GM23248 (cell line): ENCODE measurements around the gene EHBP1. TPM values are rescaled to one million over a fixed set of nuclear protein-coding genes. Genes with fewer than 3 reads are reported as not detected.

Experiments used
- DNase-seq: peaks from one replicate; pipeline ENCODE4 v3.0.0-alpha.2; 2015
- H2AFZ ChIP-seq: fragments of 200-600 bp; sonication (generic); 2 replicates; pipeline ENCODE4 v1.6.1; 2016; ENCODE audit warnings: antibody characterized with exemption
- H3F3A ChIP-seq: fragments of 200-600 bp; sonication (generic); 2 replicates; pipeline ENCODE4 v1.6.1; 2016; ENCODE audit warnings: mild to moderate bottlenecking, antibody characterized with exemption, mixed run types; ENCODE audit not compliant: insufficient read depth
- H3K27ac ChIP-seq: fragments of 200-600 bp; sonication (generic); 2 replicates; pipeline ENCODE4 v1.5.1; 2016; ENCODE audit warnings: mild to moderate bottlenecking
- H3K27me3 ChIP-seq: fragments of 200-600 bp; sonication (generic); replicated peaks from 2 replicates; pipeline ENCODE4 v1.6.1; 2016; ENCODE audit warnings: mild to moderate bottlenecking; ENCODE audit not compliant: insufficient read depth
- H3K36me3 ChIP-seq: fragments of 200-600 bp; sonication (generic); 2 replicates; pipeline ENCODE4 v1.6.1; 2016; ENCODE audit warnings: low read depth, mild to moderate bottlenecking
- H3K4me1 ChIP-seq: fragments of 200-600 bp; sonication (generic); 2 replicates; pipeline ENCODE4 v1.6.1; 2016; ENCODE audit warnings: mild to moderate bottlenecking; ENCODE audit not compliant: insufficient read depth
- H3K4me2 ChIP-seq: fragments of 200-600 bp; sonication (generic); one replicate; pipeline ENCODE4 v1.6.1; 2016; ENCODE audit warnings: mild to moderate bottlenecking; ENCODE audit not compliant: unreplicated experiment
- H3K4me3 ChIP-seq: fragments of 200-600 bp; sonication (generic); 2 replicates; pipeline ENCODE4 v1.5.1; 2016; ENCODE audit warnings: mild to moderate bottlenecking
- H3K79me2 ChIP-seq: fragments of 200-600 bp; sonication (generic); 2 replicates; pipeline ENCODE4 v1.6.1; 2016; ENCODE audit warnings: mild to moderate bottlenecking; ENCODE audit not compliant: insufficient read depth
- H3K9ac ChIP-seq: fragments of 200-600 bp; sonication (generic); 2 replicates; pipeline ENCODE4 v1.6.1; 2016; ENCODE audit warnings: mild to moderate bottlenecking
- H3K9me2 ChIP-seq: fragments of 200-600 bp; sonication (generic); 2 replicates; pipeline ENCODE4 v1.6.1; 2016; ENCODE audit warnings: mixed run types, mild to moderate bottlenecking, moderate library complexity; ENCODE audit not compliant: insufficient read depth
- H3K9me3 ChIP-seq: fragments of 200-600 bp; sonication (generic); one replicate; pipeline ENCODE4 v1.6.1; 2017; ENCODE audit warnings: low read depth
- H4K20me1 ChIP-seq: fragments of 200-600 bp; sonication (generic); 2 replicates; pipeline ENCODE4 v1.6.0; 2016; ENCODE audit not compliant: insufficient read depth
- EZH2 ChIP-seq: fragments of 200-600 bp; sonication (generic); IDR thresholded peaks from 2 replicates; pipeline ENCODE4 v1.6.1; 2018; ENCODE audit warnings: antibody characterized with exemption, mild to moderate bottlenecking; ENCODE audit not compliant: insufficient read depth, poor library complexity, severe bottlenecking
- EZH2phosphoT487 ChIP-seq: fragments of 200-600 bp; sonication (generic); IDR thresholded peaks from 2 replicates; pipeline ENCODE4 v1.6.1; 2018; ENCODE audit warnings: antibody characterized with exemption, moderate library complexity, mild to moderate bottlenecking, low read depth; ENCODE audit not compliant: insufficient read depth
- WGBS, 2 experiments: methylation state at CpG; one replicate each; pipeline ENCODE4 v1.1.6; 2015 to 2017; ENCODE audit warnings: low lambda C conversion rate in 2 of 2, low coverage in 1 of 2; ENCODE audit errors: missing lambda C conversion rate in 2 of 2; 5-methylcytosine and 5-hydroxymethylcytosine counted together
- in situ Hi-C: fragments of 300-500 bp; cut with MboI; formaldehyde crosslinking; loops from 2 replicates; pipeline ENCODE4 v1.15.0; 2020
- polyA plus RNA-seq: library from polyadenylated mRNA; unstranded; fragments of >200 nt; fragmentation: Nextera tagmentation; extraction: Ambion mirVana; gene quantifications from 2 replicates; pipeline ENCODE4 v1.2.1, GENCODE V29; 2016
- total RNA-seq: library from RNA; depleted of rRNA; stranded (reverse); fragments of >200 nt; shearing (Covaris generic); gene quantifications from 2 replicates; pipeline ENCODE4 v1.2.3, GENCODE V29; 2014

The EHBP1 gene
- total and polyA plus RNA-seq, 2 experiments from 2014 or later: 41.3 to 56.8 TPM

DNA sequence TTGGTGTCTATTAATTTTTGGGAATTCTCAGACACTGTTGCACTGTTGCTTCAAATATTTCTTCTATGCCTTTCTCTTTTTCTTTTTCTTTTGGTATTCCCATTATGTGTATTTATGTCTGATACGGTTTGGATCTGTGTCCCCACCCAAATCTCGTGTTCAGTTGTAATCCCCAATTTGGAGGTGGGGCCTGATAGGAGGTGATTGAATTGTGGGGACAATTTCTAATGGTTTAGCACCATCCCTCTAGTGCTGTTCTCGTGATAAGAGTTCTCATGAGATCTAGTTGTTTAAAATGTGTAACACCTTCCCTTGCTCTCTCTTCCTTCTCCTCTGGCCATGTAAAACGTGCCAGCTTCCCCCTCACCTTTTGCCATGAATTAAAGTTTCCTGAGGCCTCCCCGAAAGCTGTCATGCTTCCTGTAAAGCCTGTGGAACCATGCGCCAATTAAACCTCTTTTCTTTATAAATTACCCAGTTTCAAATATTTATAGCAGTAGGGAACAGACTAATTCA is 26.8 kb downstream of the EHBP1 start:
- Histone ChIP-seq H2AFZ (no peak overlapping the region), H3K27me3 (no peaks in the 10 kb centered on the region), H4K20me1 (peaks cover 10% of the 10 kb centered on the region), H3K4me3 (no peak overlapping the region), H3K27ac (no peak overlapping the region), H3K9ac (no peak overlapping the region), H3K4me2 (no peak overlapping the region), H3K4me1 (0 out of 2 replicates have a peak, but pooled peaks cover 4% of the 10 kb centered on the region), H3F3A (peaks cover 12% of the 10 kb centered on the region; the same call in 1 of the 2 replicates), H3K79me2 (peaks cover 96% of the 10 kb centered on the region), H3K36me3 (peaks cover 12% of the 10 kb centered on the region; the same call in 1 of the 2 replicates), H3K9me3 (peaks cover 3% of the 10 kb centered on the region), H3K9me2 (no peaks in the 10 kb centered on the region)
- no peak for DNase-seq
- in situ Hi-C loops: no loop called here
- TF ChIP-seq EZH2: no peak
- TF ChIP-seq EZH2phosphoT487: no peak
- WGBS, 2 experiments: 98% methylated on average over 6 of the region's 6 CpGs

DNA sequence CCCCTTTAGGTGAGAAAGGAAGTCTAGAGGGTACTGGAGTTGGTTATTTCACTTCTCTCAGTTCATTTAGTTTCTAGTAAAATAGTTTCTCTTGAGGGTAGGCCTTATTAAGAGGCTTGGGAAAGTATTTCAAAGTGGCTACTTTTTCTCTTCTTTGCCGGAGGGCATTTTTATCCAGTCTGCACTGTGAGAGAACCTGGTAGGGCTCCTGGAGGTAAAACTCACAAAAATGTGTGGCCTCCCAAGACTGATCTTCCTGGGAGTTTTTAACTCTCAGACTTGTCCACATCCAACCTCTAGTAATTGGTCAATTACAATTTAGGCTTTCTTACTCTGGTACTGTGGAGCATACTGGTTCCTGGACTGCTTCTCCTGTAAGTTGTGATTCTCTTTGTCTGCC is 28.0 kb downstream of the EHBP1 start:
- Histone ChIP-seq H3K4me3 (no peak overlapping the region), H3K79me2 (peaks cover 96% of the 10 kb centered on the region), H2AFZ (no peak overlapping the region), H3K9me2 (no peaks in the 10 kb centered on the region), H4K20me1 (0 out of 2 replicates have a peak, but pooled peaks cover 5% of the 10 kb centered on the region), H3K27me3 (no peaks in the 10 kb centered on the region), H3F3A (peaks cover 7% of the 10 kb centered on the region; the same call in 1 of the 2 replicates), H3K9me3 (peaks cover 3% of the 10 kb centered on the region), H3K27ac (no peak overlapping the region), H3K4me1 (0 out of 2 replicates have a peak, but pooled peaks cover 3% of the 10 kb centered on the region), H3K36me3 (peaks cover 12% of the 10 kb centered on the region; the same call in 1 of the 2 replicates), H3K4me2 (no peak overlapping the region), H3K9ac (no peak overlapping the region)
- WGBS, 2 experiments: 96 to 100% methylated on average over 1 of the region's 1 CpG
- in situ Hi-C loops: no loop called here
- TF ChIP-seq EZH2 (no peak), EZH2phosphoT487 (no peak)
- no peak for DNase-seq

DNA sequence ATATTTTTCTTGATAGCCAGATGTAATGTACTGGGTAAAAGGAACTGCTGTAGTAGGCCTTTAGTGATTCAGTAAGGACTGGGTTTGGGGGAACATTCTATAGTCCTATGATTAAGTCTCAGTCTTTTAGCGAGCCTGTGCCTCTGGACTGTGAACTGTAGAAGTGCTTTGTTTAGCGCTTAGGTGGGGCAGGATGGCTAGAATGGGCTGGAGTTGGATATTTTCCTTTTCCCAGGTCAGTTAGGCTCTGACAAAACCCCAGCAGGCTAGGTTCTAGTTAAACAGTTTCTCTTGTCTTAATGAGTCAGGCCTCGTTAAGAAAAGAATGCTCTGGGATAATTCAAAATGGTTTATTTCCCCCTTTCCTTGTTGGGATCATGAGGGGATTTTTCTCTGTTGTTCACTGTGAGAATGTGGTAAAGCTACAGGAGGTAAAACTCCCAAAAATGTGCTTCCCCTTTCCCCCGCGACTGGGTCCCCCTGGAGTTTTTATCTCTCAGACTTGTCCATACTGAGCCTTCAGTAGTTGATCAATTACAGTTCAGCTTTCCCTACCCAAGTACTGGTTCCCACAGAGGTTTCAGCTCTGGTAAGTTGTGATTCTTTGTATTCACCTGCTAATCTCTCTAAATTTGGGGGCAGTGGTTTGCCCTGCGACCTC is 31.5 kb downstream of the EHBP1 start:
- Histone ChIP-seq H3K36me3 (peaks cover under 1% of the 10 kb centered on the region; the same call in 1 of the 2 replicates), H3K9me2 (no peaks in the 10 kb centered on the region), H3F3A (peaks cover 17% of the 10 kb centered on the region), H3K27ac (no peak overlapping the region), H2AFZ (no peak overlapping the region), H3K4me1 (peaks cover 36% of the 10 kb centered on the region), H3K79me2 (peaks cover 100% of the 10 kb centered on the region), H3K9me3 (no peaks in the 10 kb centered on the region), H3K4me2 (no peak overlapping the region), H3K9ac (no peak overlapping the region), H3K4me3 (no peak overlapping the region), H4K20me1 (peaks cover 5% of the 10 kb centered on the region; the same call in 1 of the 2 replicates), H3K27me3 (no peaks in the 10 kb centered on the region)
- TF ChIP-seq EZH2 (no peak), EZH2phosphoT487 (no peak)
- WGBS, 2 experiments: 98% methylated on average over 6 of the region's 6 CpGs
- DNase-seq: no peak
- in situ Hi-C loops: no loop called here

DNA sequence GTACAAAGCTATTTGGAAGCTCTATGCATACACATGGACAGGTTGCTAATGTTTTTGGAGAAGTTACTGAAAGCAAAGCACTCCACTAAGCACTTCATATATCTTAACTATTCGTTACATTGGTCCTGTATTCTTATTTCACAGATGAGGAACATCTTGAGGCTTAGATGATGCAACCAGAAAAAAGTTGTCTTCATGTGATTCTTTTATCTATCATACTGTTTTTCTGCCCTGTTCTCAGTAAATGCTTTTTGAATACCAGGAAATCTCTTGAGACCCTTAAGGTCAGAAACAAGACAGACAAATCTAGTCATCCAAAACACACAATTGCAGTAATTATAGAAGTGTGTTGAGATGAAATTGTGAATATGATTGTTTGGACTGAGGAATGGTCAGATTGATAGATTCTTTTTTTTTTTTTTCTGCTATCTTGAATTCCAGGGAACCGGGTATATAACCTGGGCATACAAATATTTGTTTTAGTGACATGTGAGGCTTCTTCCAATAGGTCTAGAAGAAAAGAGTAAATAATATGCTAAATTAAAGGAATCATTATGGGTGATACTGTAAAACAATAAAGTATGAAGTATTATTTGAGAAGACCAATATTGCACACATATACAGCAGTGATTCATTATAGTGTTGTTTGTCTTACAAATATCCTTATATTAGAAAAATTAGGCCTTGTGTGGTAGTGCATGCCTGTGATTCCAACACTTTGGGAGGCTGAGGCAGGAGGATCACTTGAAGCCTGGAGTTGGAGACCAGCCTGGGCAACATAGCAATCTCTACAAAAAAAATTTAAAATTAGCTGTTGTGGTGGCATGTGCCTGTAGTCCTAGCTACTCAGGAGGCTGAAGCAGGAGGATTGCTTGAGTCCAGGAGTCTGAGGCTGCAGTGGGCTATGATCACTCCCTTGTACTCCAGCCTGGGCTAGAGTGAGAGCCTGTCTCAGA is 33.7 kb downstream of the EHBP1 start:
- Histone ChIP-seq H4K20me1 (peaks cover 7% of the 10 kb centered on the region; the same call in 1 of the 2 replicates), H2AFZ (peak overlapping the region; percentile 34; the same call in 1 of the 2 replicates), H3K36me3 (no peaks in the 10 kb centered on the region), H3K4me3 (no peak overlapping the region), H3K4me2 (peak overlapping the region; percentile 40), H3K9ac (peak overlapping the region; percentile 35), H3K27ac (peak overlapping the region; percentile 29), H3K9me3 (no peaks in the 10 kb centered on the region), H3K9me2 (no peaks in the 10 kb centered on the region), H3F3A (peaks cover 29% of the 10 kb centered on the region), H3K27me3 (no peaks in the 10 kb centered on the region), H3K79me2 (peaks cover 100% of the 10 kb centered on the region), H3K4me1 (peaks cover 57% of the 10 kb centered on the region)
- TF ChIP-seq EZH2 (no peak), EZH2phosphoT487 (no peak)
- whole genome bisulfite sequencing, 2 experiments: 87 to 88% methylated on average over 2 of the region's 2 CpGs
- in situ Hi-C loops: no loop called here
- DNase-seq: peak; percentile 31
